Prostate gland (tissue), 2 donors: ENCODE measurements around the gene SOST. TPM values are rescaled to one million over a fixed set of nuclear protein-coding genes. Genes with fewer than 3 reads are reported as not detected.

Source experiments
- DNase-seq: peaks from one replicate; pipeline ENCODE4 v3.0.0-alpha.2; 2019; ENCODE audit warnings: low spot score
- H3K27ac ChIP-seq, 2 donors: fragments of 200-600 bp; sonication (generic); 2 replicates each; pipeline ENCODE4 v1.5.1; 2017 to 2019
- H3K27me3 ChIP-seq: fragments of 200-600 bp; sonication (generic); replicated peaks from 2 replicates; pipeline ENCODE4 v1.5.1; 2019; ENCODE audit not compliant: insufficient read depth
- H3K36me3 ChIP-seq, 2 donors: fragments of 200-600 bp; sonication (generic); 1 replicate in 1 of 2; 2 replicates in 1 of 2; pipeline versions ENCODE4 v1.5.1 to v1.8.1; 2017 to 2019
- H3K4me1 ChIP-seq: fragments of 200-600 bp; sonication (generic); replicated peaks from 2 replicates; pipeline ENCODE4 v1.5.1; 2019
- H3K4me3 ChIP-seq, 2 donors: fragments of 200-600 bp; sonication (generic); 2 replicates each; pipeline ENCODE4 v1.5.1; 2017 to 2019
- H3K9me3 ChIP-seq: fragments of 200-600 bp; sonication (generic); 2 replicates; pipeline ENCODE4 v1.5.1; 2017
- CTCF ChIP-seq, 4 experiments: fragments of 200-600 bp in 2 of 4; fragments of 450-650 bp in 2 of 4; sonication (generic) in 2 of 4; IDR thresholded peaks; 1 replicate in 3 of 4; 2 replicates in 1 of 4; pipeline ENCODE4 v1.5.1; 2016 to 2019; ENCODE audit warnings: antibody characterized with exemption in 4 of 4, mild to moderate bottlenecking in 2 of 4, moderate library complexity in 2 of 4
- POLR2A ChIP-seq: fragments of 450-650 bp; IDR thresholded peaks from one replicate; pipeline ENCODE4 v1.6.1; 2016; ENCODE audit warnings: antibody characterized with exemption, mild to moderate bottlenecking
- POLR2AphosphoS5 ChIP-seq: sonication (generic); formaldehyde crosslinking; IDR thresholded peaks from one replicate; pipeline ENCODE4 v1.6.1; 2017; ENCODE audit warnings: antibody characterized with exemption
- WGBS: methylation state at CpG from one replicate; pipeline ENCODE4 v1.1.5; 2018; 5-methylcytosine and 5-hydroxymethylcytosine counted together
- intact Hi-C: fragments of 100-400 bp; cut with DNase I; formaldehyde crosslinking; loops from one replicate; pipeline ENCODE4 v1.14.2; 2022
- total RNA-seq, 2 donors: library from RNA; depleted of rRNA; stranded (reverse); fragments of >200 nt; gene quantifications; one replicate each; pipeline ENCODE4 v1.1.0, GENCODE V29; 2016

The SOST gene
- total RNA-seq, 2 donors from 2014 or later: 0.18 TPM; not detected in 1

GRCh38 chr17:43774304-43775250 is 16.0 kb upstream of the SOST start:
- Histone ChIP-seq H3K4me3 (no peak overlapping the region), H3K27ac (peak overlapping the region in 1 of 2 donors; percentile 100), H3K9me3 (no peaks in the 10 kb centered on the region), H3K27me3 (no peaks in the 10 kb centered on the region), H3K36me3 (peaks cover 0 to 7% of the 10 kb centered on the region in 2 donors), H3K4me1 (peaks cover 14% of the 10 kb centered on the region)
- no peak for DNase-seq
- TF ChIP-seq POLR2A: no peak
- TF ChIP-seq POLR2AphosphoS5: no peak
- no peak for TF ChIP-seq CTCF (IDR thresholded peaks at IDR 0.05)
- intact Hi-C loops: loop anchor here (5.0 to 10.0 kb wide), 3 partner anchors 58 to 370 kb away; partner anchors contain the start of genes CD300LG and MPP3
- WGBS: 90% methylated on average over 16 of the region's 16 CpGs

- TF ChIP-seq POLR2A: no peak
- no peak for TF ChIP-seq CTCF (IDR thresholded peaks at IDR 0.05)
- peak; percentile 27 for TF ChIP-seq POLR2AphosphoS5
- Histone ChIP-seq H3K4me3 (no peak overlapping the region), H3K27me3 (no peaks in the 10 kb centered on the region), H3K27ac (peak overlapping the region; percentile 40 to 70), H3K4me1 (peaks cover 14% of the 10 kb centered on the region), H3K36me3 (peaks cover 0 to 14% of the 10 kb centered on the region in 2 donors), H3K9me3 (no peaks in the 10 kb centered on the region)
- 59% methylated on average over 10 of the region's 10 CpGs for WGBS
- DNase-seq: no peak
- intact Hi-C loops: loop anchor here (10.0 kb wide), 1 partner anchor 368 kb away; no protein-coding TSS in a partner anchor
Observed at GRCh38 chr17:43772877-43773648, 14.5 kb upstream of the SOST start.

GRCh38 chr17:43771463-43771862 is 12.9 kb upstream of the SOST start:
- Histone ChIP-seq H3K36me3 (peaks cover 0 to 14% of the 10 kb centered on the region in 2 donors), H3K4me1 (peaks cover 12% of the 10 kb centered on the region), H3K4me3 (no peak overlapping the region), H3K27me3 (no peaks in the 10 kb centered on the region), H3K9me3 (no peaks in the 10 kb centered on the region), H3K27ac (no peak overlapping the region)
- DNase-seq: no peak
- TF ChIP-seq CTCF (IDR thresholded peaks at IDR 0.05): no peak
- TF ChIP-seq POLR2A: no peak
- no peak for TF ChIP-seq POLR2AphosphoS5
- intact Hi-C loops: loop anchor here (10.0 kb wide), 1 partner anchor 367 kb away; no protein-coding TSS in a partner anchor
- 88% methylated on average over 9 of the region's 9 CpGs for WGBS

GRCh38 chr17:43770957-43771356 is 12.4 kb upstream of the SOST start:
- no peak for DNase-seq
- intact Hi-C loops: loop anchor here (10.0 kb wide), 1 partner anchor 366 kb away; no protein-coding TSS in a partner anchor
- H3K36me3 ChIP-seq: peaks cover 0 to 14% of the 10 kb centered on the region in 2 donors
- no peak overlapping the region for H3K4me3 ChIP-seq
- WGBS: 93% methylated on average over 2 of the region's 2 CpGs
- H3K4me1 ChIP-seq: peaks cover 9% of the 10 kb centered on the region
- H3K9me3 ChIP-seq: no peaks in the 10 kb centered on the region
- no peak for TF ChIP-seq POLR2A
- no peak for TF ChIP-seq CTCF (IDR thresholded peaks at IDR 0.05)
- TF ChIP-seq POLR2AphosphoS5: no peak
- no peaks in the 10 kb centered on the region for H3K27me3 ChIP-seq
- no peak overlapping the region for H3K27ac ChIP-seq
